Activated T-helper 2 cell treated with anti-CD3 and anti-CD28 coated beads, Interferon-gamma antibody, Interleukin-2, Interleukin-4, amounts not matched to agents 10 μg/mL and 5 μg/mL and 100 μg/mL, durations not matched to agents 14 hours and 24 hours and 36 hours (primary cell): ENCODE measurements around the gene SMURF2. TPM values are rescaled to one million over a fixed set of nuclear protein-coding genes. Genes with fewer than 3 reads are reported as not detected.

ENCODE experiments used
- DNase-seq: peaks from one replicate; pipeline ENCODE4 v3.0.0; 2021; ENCODE audit warnings: low spot score
- H3K27ac Mint-ChIP-seq: one replicate; pipeline ENCODE4 v1.8.0; 2021; ENCODE audit warnings: mixed read lengths
- H3K27me3 Mint-ChIP-seq: one replicate; pipeline ENCODE4 v1.8.0; 2021; ENCODE audit warnings: low read depth, mixed read lengths
- H3K36me3 Mint-ChIP-seq: one replicate; pipeline ENCODE4 v1.8.0; 2021; ENCODE audit warnings: low read depth, mixed read lengths
- H3K4me1 Mint-ChIP-seq: one replicate; pipeline ENCODE4 v1.8.0; 2021; ENCODE audit warnings: low read depth, mixed read lengths
- H3K4me3 Mint-ChIP-seq: one replicate; pipeline ENCODE4 v1.8.0; 2021; ENCODE audit warnings: low read depth, mild to moderate bottlenecking, moderate library complexity, mixed read lengths
- H3K9me3 Mint-ChIP-seq: one replicate; pipeline ENCODE4 v1.8.0; 2021; ENCODE audit warnings: mixed read lengths
- intact Hi-C: fragments of 100-400 bp; cut with micrococcal nuclease; formaldehyde crosslinking; loops from one replicate; pipeline ENCODE4 v1.15.1; 2023
- total RNA-seq: library from RNA; stranded (reverse); gene quantifications from 2 replicates; pipeline ENCODE4 v1.2.3, GENCODE V29; 2022

SMURF2 gene
- total RNA-seq, 1 donor from 2014 or later, result 13.1 TPM

GRCh38 chr17:64499805-64500486 is 162.2 kb downstream of the SMURF2 start:
- no peak for DNase-seq
- H3K36me3 Mint-ChIP-seq, result peaks cover 85% of the 10 kb centered on the region
- peaks cover 66% of the 10 kb centered on the region for H3K4me1 Mint-ChIP-seq
- H3K9me3 Mint-ChIP-seq, result no peaks in the 10 kb centered on the region
- intact Hi-C loops, result loop anchor here (10.0 kb wide), 1 partner anchor 725 kb away; the partner anchor contains the start of genes CCDC47 and DDX42
- H3K4me3 Mint-ChIP-seq, result no peak overlapping the region
- H3K27ac Mint-ChIP-seq, result peak overlapping the region; percentile 21
- H3K27me3 Mint-ChIP-seq, result no peaks in the 10 kb centered on the region

DNA sequence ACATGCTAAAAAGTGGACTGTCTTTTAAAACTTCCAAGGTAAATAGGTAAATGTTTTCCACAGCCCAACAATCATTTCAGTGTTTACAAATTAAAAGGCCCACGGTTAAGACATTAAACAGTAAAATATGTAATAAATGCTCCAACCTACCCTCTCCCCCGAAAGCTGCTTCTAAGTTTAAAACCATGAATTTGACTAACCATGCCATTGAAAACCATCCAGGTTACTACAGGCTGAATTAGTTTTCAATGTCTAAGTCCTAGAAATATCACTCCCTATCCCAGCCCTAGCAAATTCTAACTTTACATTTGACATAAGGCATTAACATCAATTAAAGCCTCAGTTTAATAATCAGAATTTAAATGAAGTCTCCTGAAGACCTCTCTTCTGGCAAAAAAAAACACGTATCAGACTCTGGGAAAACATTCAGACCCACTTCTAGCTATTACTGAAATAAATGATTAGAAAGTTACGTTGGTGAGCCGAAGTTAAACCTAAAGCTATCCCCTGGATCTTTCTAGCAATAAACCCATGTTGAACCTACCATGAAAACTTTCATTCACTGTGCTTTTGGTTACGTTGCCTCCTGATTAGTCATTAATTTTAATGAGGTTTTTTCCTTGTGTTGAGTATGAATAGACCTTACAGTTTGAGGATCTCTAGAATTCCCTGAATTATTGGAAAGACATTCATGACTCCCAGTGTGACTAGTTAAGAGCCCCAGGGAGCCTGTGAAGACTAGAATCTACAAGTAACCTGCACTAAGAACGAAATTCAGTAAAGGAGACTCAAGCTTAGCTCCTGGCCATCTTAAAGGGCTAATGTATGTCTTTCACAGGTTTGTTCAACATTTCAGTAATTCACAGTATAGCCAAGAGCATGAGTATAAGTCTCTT is 163.6 kb downstream of the SMURF2 start:
- intact Hi-C loops, result no loop called here
- peaks cover 64% of the 10 kb centered on the region for H3K4me1 Mint-ChIP-seq
- H3K4me3 Mint-ChIP-seq, result peak overlapping the region; percentile 28
- H3K36me3 Mint-ChIP-seq, result peaks cover 81% of the 10 kb centered on the region
- peak overlapping the region; percentile 96 for H3K27ac Mint-ChIP-seq
- no peaks in the 10 kb centered on the region for H3K27me3 Mint-ChIP-seq
- no peak for DNase-seq
- no peaks in the 10 kb centered on the region for H3K9me3 Mint-ChIP-seq

DNA sequence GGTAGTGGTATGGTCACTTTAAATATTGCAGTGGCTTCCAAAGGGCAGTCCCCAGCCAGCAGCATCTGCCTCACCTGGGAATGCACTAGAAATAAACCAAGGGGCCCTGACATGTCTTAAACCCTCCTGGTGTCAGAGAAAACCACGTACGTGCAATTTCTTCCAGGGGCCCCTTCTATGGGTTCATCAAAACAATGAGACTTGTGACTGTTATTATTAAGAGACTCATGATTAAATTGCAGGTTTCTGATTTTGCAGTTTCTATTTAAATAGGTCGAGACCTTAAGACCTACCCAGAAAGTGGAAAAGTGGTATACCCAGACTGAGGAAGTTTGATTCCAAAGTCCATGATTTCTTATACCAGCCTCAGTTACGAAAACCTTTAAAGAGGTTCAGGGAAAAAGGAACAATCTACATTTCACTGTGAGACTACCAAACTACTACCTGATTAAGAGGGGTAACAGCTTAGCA is 164.5 kb downstream of the SMURF2 start:
- Mint-ChIP-seq H3K4me1 (peaks cover 60% of the 10 kb centered on the region), H3K4me3 (peak overlapping the region; percentile 99), H3K36me3 (peaks cover 76% of the 10 kb centered on the region), H3K27me3 (no peaks in the 10 kb centered on the region), H3K9me3 (no peaks in the 10 kb centered on the region), H3K27ac (peak overlapping the region; percentile 96)
- intact Hi-C loops, result loop anchor here (1.0 to 2.0 kb wide), 3 partner anchors 9 to 163 kb away; partner anchors contain the start of genes CEP95 and DDX5
- no peak for DNase-seq

DNA sequence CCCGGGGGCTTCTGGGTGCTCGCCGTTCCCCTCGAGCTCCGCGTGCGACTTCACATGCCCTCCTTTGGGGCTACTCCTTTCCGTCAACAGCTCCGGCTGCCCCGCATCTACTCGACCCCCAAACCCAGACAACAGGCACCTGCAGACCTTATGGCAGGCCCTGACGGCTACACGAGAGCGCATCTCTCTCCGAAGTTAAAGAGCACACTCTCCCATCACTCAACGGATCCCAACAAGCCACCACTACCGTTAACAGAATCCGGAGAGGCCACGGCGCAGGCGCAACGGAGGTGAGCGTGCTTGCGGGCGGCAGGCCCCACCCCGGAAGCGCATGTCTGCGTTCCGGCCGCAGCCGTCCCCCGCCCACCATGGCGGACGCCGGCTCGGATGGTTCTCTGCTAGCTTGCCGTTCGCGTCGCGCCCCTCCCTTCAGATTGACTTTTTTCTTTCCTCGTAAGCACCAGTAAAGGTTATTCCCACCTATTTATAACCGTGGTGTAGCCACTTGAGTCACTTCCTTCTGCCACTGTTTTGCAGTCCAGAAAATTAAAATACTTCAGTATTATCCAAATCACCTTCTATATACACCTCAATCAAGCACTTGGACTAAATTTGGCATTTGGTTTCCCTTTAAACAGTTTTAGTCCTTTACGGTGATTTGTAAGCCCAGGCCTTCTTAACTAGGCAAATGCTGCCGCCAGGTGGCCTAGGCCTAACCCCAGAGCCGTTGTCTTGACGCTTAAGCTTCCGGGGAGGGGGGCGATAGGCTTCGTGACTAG is 165.1 kb downstream of the SMURF2 start, which contains the start of gene POLG2:
POLG2 (minus strand) TSS at position 269 of the 779 bp plus-strand sequence; CDS start at position 183, 86 bp downstream.
- Mint-ChIP-seq H3K4me3 (peak within 1 kb of the TSS; percentile 99), H3K36me3 (peaks cover 74% of the 10 kb centered on the region), H3K4me1 (peaks cover 60% of the 10 kb centered on the region), H3K9me3 (no peaks in the 10 kb centered on the region), H3K27ac (peak within 1 kb of the TSS; percentile 96), H3K27me3 (no peaks in the 10 kb centered on the region)
- peak; percentile 95 for DNase-seq
- intact Hi-C loops, result loop anchor here (1.0 to 2.0 kb wide), 3 partner anchors 9 to 164 kb away; partner anchors contain the start of genes CEP95 and DDX5

- Mint-ChIP-seq H3K27ac (peak overlapping the region; percentile 96), H3K27me3 (no peaks in the 10 kb centered on the region), H3K36me3 (peaks cover 74% of the 10 kb centered on the region), H3K4me3 (peak overlapping the region; percentile 99), H3K4me1 (peaks cover 56% of the 10 kb centered on the region), H3K9me3 (no peaks in the 10 kb centered on the region)
- no peak for DNase-seq
- intact Hi-C loops, result loop anchor here (2.0 kb wide), 2 partner anchors 152 to 164 kb away; no protein-coding TSS in a partner anchor
Measured at GRCh38 chr17:64496348-64496785, 165.7 kb downstream of the SMURF2 start.

Other genes starting within 250 kb of the SMURF2 start
- gene MILR1, start 213.2 kb downstream of the SMURF2 start, total RNA-seq, result 0.16 and 0.46 TPM in 2 replicates
- 29.6 and 33.8 TPM in 2 replicates for gene POLG2, start 165.3 kb downstream of the SMURF2 start, total RNA-seq
- 899 and 902 TPM in 2 replicates for gene DDX5, start 156.0 kb downstream of the SMURF2 start, total RNA-seq
- gene CEP95, start 155.3 kb downstream of the SMURF2 start, total RNA-seq, result 44.9 and 45.2 TPM in 2 replicates